Suprapubic skin (tissue), 4 donors: ENCODE measurements around the gene CAPZA3. TPM values are rescaled to one million over a fixed set of nuclear protein-coding genes. Genes with fewer than 3 reads are reported as not detected.
"Not testable (repeated sequence)": the region's sequence is repeated elsewhere in the genome, so short reads cannot be mapped to it uniquely, and the experiment has no call there.

Experiments used
- DNase-seq, 2 donors: peaks; one replicate each; pipeline ENCODE4 v3.0.0-alpha.2; 2019; ENCODE audit warnings: low spot score in 2 of 2
- H3K27ac ChIP-seq: fragments of 200-600 bp; sonication (generic); one replicate; pipeline ENCODE4 v1.5.1; 2019
- H3K27me3 ChIP-seq: fragments of 200-600 bp; sonication (generic); one replicate; pipeline ENCODE4 v1.5.1; 2019
- H3K36me3 ChIP-seq: fragments of 200-600 bp; sonication (generic); one replicate; pipeline ENCODE4 v1.5.1; 2019
- H3K4me1 ChIP-seq: fragments of 200-600 bp; sonication (generic); one replicate; pipeline ENCODE4 v1.5.1; 2019
- H3K4me3 ChIP-seq: fragments of 200-600 bp; sonication (generic); one replicate; pipeline ENCODE4 v1.5.1; 2019; ENCODE audit warnings: mild to moderate bottlenecking
- H3K9me3 ChIP-seq: fragments of 200-600 bp; sonication (generic); one replicate; pipeline ENCODE4 v1.5.1; 2019
- EP300 ChIP-seq: sonication (generic); formaldehyde crosslinking; IDR thresholded peaks from one replicate; pipeline ENCODE4 v1.6.1; 2017; ENCODE audit warnings: antibody characterized with exemption
- POLR2A ChIP-seq, 2 donors: fragments of 450-650 bp; IDR thresholded peaks; one replicate each; pipeline ENCODE4 v1.6.1; 2017; ENCODE audit warnings: antibody characterized with exemption in 2 of 2, mild to moderate bottlenecking in 2 of 2, moderate library complexity in 2 of 2
- POLR2AphosphoS5 ChIP-seq, 3 donors: sonication (generic); formaldehyde crosslinking; IDR thresholded peaks; one replicate each; pipeline ENCODE4 v1.6.1; 2017; ENCODE audit warnings: antibody characterized with exemption in 3 of 3
- WGBS: methylation state at CpG from one replicate; pipeline ENCODE4 v1.1.5; 2018; 5-methylcytosine and 5-hydroxymethylcytosine counted together
- total RNA-seq, 4 donors: library from RNA; depleted of rRNA; stranded (reverse); fragments of >200 nt; gene quantifications; one replicate each; pipeline ENCODE4 v1.1.0, GENCODE V29; 2016
- TF ChIP-seq, protein P1 (sequence below), 2 donors: fragments of 200-600 bp in 1 of 2; fragments of 450-650 bp in 1 of 2; sonication (generic) in 1 of 2; IDR thresholded peaks; one replicate each; pipeline ENCODE4 v1.5.1; 2016 to 2019; ENCODE audit warnings: antibody characterized with exemption in 2 of 2, mild to moderate bottlenecking in 1 of 2, moderate library complexity in 1 of 2

The CAPZA3 gene
- total RNA-seq, 4 donors from 2014 or later, result 1.6 to 5.3 TPM; not detected in 2

DNA sequence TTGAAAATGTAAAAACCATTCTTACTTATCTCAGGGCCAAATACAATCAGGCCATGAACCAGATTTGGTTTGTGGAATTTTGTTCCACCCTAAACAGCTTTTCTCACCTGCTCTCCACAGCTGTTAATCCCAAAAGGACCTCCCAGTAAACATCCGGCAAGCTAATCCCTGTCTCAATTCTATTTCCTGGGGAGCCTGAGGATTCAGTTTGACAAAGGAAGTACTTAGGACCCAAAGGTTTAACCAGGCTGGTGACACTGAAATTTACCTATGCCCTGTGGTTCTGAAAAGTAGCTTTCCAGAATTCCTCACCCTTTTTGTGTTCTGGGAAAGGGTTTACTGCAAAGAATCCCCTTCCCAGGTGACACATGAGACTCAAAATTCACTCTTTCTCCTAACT is 15.0 kb downstream of the CAPZA3 start:
- no peak for DNase-seq
- Histone ChIP-seq H3K27ac (no peak overlapping the region), H3K4me1 (no peaks in the 10 kb centered on the region), H3K9me3 (no peaks in the 10 kb centered on the region), H3K4me3 (no peak overlapping the region), H3K36me3 (no peaks in the 10 kb centered on the region), H3K27me3 (no peaks in the 10 kb centered on the region)
- WGBS, result 72% methylated on average over 1 of the region's 1 CpG
- TF ChIP-seq, protein P1, sequence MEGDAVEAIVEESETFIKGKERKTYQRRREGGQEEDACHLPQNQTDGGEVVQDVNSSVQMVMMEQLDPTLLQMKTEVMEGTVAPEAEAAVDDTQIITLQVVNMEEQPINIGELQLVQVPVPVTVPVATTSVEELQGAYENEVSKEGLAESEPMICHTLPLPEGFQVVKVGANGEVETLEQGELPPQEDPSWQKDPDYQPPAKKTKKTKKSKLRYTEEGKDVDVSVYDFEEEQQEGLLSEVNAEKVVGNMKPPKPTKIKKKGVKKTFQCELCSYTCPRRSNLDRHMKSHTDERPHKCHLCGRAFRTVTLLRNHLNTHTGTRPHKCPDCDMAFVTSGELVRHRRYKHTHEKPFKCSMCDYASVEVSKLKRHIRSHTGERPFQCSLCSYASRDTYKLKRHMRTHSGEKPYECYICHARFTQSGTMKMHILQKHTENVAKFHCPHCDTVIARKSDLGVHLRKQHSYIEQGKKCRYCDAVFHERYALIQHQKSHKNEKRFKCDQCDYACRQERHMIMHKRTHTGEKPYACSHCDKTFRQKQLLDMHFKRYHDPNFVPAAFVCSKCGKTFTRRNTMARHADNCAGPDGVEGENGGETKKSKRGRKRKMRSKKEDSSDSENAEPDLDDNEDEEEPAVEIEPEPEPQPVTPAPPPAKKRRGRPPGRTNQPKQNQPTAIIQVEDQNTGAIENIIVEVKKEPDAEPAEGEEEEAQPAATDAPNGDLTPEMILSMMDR (IDR thresholded peaks at IDR 0.05), result no peak
- no peak for TF ChIP-seq POLR2AphosphoS5 (IDR thresholded peaks at IDR 0.05)
- no peak for TF ChIP-seq POLR2A (IDR thresholded peaks at IDR 0.05)
- no peak for TF ChIP-seq EP300

DNA sequence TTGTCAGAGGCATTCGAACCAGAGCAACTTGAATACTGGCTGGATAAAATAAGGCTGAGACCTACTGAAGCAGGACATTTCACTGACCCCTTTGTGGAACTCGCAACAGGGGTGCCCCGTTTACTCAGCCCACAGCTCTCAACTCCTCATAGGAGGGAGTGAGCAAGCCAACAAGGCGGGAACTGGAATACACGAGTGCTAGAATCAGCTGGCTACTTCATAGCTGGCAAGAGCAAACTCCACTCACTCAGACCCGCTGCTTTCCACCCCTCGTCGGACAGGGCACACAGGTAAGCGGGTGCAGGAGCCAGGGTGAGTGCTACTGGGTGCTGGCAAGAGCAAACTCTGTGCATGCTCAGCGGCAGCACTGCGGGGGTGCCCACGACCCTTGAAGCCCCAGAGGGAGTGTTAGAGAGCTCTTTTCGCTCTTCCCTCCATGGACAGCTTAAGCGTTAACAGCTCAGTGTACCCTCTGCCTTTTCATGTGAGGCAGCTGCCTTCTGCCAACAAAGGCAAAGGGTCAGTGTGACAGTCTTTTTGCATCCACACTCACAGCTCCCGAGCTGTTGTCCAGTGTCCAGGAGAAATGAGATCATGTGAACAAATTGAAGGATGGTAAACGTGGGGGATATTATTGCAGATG is 15.7 kb downstream of the CAPZA3 start:
- WGBS, result 78% methylated on average over 13 of the region's 16 CpGs
- Histone ChIP-seq H3K27ac (no peak overlapping the region), H3K4me3 (no peak overlapping the region), H3K9me3 (no peaks in the 10 kb centered on the region), H3K36me3 (no peaks in the 10 kb centered on the region), H3K27me3 (no peaks in the 10 kb centered on the region), H3K4me1 (no peaks in the 10 kb centered on the region)
- no peak for DNase-seq
- TF ChIP-seq, protein P1 (IDR thresholded peaks at IDR 0.05), result no peak
- TF ChIP-seq POLR2AphosphoS5 (IDR thresholded peaks at IDR 0.05) (no peak), EP300 (no peak), POLR2A (IDR thresholded peaks at IDR 0.05) (no peak)

DNA sequence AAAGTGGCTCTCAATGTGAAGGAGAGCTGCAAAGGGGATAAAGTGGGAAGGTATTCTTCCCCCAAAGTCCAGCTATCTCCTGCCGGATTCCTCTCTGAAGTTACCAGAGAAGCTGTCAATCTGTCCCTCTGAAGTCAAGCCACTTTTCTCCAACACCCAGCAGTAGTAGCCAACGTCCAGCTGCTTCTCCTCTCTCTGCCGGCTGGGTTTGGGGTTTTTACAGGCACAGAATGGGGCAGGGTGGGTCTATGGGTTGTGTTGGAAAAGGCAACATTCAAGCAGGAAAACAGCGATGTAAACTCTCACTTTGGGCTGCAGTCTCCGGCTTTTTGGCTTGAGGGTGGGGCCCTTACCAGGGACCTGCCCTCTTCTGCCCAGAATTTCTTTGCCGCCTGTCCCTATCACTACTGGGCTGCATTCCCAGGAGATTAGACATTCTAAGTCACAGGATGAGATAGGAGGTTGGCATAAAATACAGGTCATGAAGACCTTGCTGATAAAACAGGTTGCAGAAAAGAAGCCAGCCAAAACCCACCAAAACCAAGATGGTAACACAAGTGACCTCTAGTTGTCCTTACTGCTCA is 16.3 kb downstream of the CAPZA3 start:
- 84% methylated on average over 6 of the region's 6 CpGs for WGBS
- TF ChIP-seq EP300 (no peak), POLR2AphosphoS5 (IDR thresholded peaks at IDR 0.05) (no peak), POLR2A (IDR thresholded peaks at IDR 0.05) (no peak)
- TF ChIP-seq, protein P1 (IDR thresholded peaks at IDR 0.05), result no peak
- DNase-seq, result no peak

DNA sequence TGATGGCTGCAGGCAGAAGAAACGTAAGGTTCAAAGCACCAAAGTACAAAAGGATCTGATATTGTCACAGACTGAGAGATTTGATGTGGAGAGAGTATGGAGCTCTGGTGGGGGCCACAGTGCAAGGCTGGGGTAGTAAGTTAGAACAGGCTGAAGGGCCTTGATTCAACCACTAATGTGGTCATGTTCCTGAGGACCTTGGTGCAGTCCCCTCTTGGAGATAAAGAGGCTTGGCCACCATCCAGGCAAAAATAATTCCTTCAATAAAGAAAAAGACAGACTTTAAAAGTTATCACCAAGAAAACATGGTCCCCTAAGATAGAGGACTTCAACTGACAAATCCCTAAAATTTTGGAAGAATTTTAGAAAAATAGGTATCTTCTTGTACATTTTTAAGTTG is 17.4 kb downstream of the CAPZA3 start:
- no peak for DNase-seq
- H3K36me3 ChIP-seq, result no peaks in the 10 kb centered on the region
- H3K9me3 ChIP-seq, result no peaks in the 10 kb centered on the region
- no peak overlapping the region for H3K4me3 ChIP-seq
- H3K4me1 ChIP-seq, result no peaks in the 10 kb centered on the region
- 77% methylated on average over 1 of the region's 1 CpG for WGBS
- H3K27me3 ChIP-seq, result no peaks in the 10 kb centered on the region
- no peak overlapping the region for H3K27ac ChIP-seq
- TF ChIP-seq EP300 (no peak), POLR2A (IDR thresholded peaks at IDR 0.05) (no peak), POLR2AphosphoS5 (IDR thresholded peaks at IDR 0.05) (no peak)
- TF ChIP-seq, protein P1 (IDR thresholded peaks at IDR 0.05), result no peak

More for the DNA sequence above, 16.3 kb downstream of the CAPZA3 start:
- no peaks in the 10 kb centered on the region for H3K4me1 ChIP-seq
- H3K4me3 ChIP-seq, result no peak overlapping the region
- H3K27ac ChIP-seq, result no peak overlapping the region
- no peaks in the 10 kb centered on the region for H3K9me3 ChIP-seq
- H3K27me3 ChIP-seq, result no peaks in the 10 kb centered on the region
- no peaks in the 10 kb centered on the region for H3K36me3 ChIP-seq

DNA sequence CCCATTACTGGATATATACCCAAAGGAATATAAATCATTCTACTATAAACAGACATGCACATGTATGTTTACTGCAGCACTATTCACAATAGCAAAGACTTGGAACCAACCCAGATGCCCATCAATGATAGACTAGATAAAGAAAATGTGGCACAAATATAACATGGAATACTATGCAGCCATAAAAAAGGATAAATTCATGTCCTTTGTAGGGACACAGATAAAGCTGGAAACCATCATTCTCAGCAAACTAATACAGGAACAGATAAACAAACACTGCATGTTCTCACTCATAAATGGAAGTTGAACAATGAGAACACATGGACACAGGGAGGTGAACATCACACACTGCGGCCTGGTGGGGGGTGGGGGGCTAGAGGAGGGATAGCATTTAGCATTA is 28.6 kb downstream of the CAPZA3 start:
- H3K4me3 ChIP-seq, H3K4me1 ChIP-seq, H3K9me3 ChIP-seq, H3K27ac ChIP-seq, DNase-seq, H3K27me3 ChIP-seq, H3K36me3 ChIP-seq: not testable (repeated sequence)
- WGBS, result 89% methylated on average over 1 of the region's 1 CpG
